Esophagus squamous epithelium (tissue), 4 donors: ENCODE results near the gene KMT2E.

ENCODE experiments used
- CTCF ChIP-seq, 6 experiments: fragments of 450-650 bp in 4 of 6; fragments of 200-600 bp in 2 of 6; sonication (generic) in 2 of 6; IDR thresholded peaks; one replicate each; pipeline ENCODE4 v1.5.1; 2016 to 2019; ENCODE audit warnings: antibody characterized with exemption in 6 of 6, mild to moderate bottlenecking in 4 of 6, moderate library complexity in 4 of 6
- POLR2A ChIP-seq, 4 donors: fragments of 450-650 bp; IDR thresholded peaks; one replicate each; pipeline ENCODE4 v1.6.1; 2017; ENCODE audit warnings: antibody characterized with exemption in 4 of 4, mild to moderate bottlenecking in 4 of 4, moderate library complexity in 3 of 4

- TF ChIP-seq POLR2A (IDR thresholded peaks at IDR 0.05) (no peak), CTCF (IDR thresholded peaks at IDR 0.05) (no peak)
These were observed 2.2 kb downstream of the KMT2E start for GRCh38 chr7:105016068-105016708.
